ENCODE results near the gene LAGE3. TPM values are rescaled to one million over a fixed set of nuclear protein-coding genes. Genes with fewer than 3 reads are reported as not detected.

The LAGE3 gene
- total RNA-seq, 6 experiments from 2014 or later = 13.8 to 18.3 (median 17.4) TPM

DNA sequence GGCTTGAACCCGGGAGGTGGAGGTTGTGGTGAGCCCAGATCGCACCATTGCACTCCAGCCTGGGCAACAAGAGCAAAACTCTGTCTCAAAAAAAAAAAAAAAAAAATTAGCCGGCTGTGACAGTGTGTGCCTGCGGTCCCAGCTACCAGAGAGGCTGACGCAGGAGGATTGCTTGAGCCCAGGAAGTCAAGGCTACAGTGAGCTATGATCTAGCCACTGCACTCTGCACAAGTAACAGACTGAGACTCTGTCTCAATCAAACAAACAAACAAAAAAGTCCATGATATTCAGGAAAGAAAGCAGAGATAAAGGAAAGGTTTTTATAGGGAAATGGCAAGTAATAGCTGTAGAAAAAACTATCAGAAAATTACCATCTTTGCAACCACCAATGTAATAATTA lies 2.1 kb upstream of the LAGE3 start:
- Mint-ChIP-seq H3K4me3 (no peak overlapping the region), H3K27ac (no peak overlapping the region), H3K9me3 (no peaks in the 10 kb centered on the region), H3K27me3 (ENCODE audit: insufficient read depth) (no peaks in the 10 kb centered on the region; the same call in 1 of the 2 replicates), H3K36me3 (ENCODE audit: low read depth) (no peaks in the 10 kb centered on the region), H3K4me1 (ENCODE audit: low read depth) (0 out of 2 replicates have a peak, but pooled peaks cover 6% of the 10 kb centered on the region)
- no peak for DNase-seq
- TF ChIP-seq, protein P1, sequence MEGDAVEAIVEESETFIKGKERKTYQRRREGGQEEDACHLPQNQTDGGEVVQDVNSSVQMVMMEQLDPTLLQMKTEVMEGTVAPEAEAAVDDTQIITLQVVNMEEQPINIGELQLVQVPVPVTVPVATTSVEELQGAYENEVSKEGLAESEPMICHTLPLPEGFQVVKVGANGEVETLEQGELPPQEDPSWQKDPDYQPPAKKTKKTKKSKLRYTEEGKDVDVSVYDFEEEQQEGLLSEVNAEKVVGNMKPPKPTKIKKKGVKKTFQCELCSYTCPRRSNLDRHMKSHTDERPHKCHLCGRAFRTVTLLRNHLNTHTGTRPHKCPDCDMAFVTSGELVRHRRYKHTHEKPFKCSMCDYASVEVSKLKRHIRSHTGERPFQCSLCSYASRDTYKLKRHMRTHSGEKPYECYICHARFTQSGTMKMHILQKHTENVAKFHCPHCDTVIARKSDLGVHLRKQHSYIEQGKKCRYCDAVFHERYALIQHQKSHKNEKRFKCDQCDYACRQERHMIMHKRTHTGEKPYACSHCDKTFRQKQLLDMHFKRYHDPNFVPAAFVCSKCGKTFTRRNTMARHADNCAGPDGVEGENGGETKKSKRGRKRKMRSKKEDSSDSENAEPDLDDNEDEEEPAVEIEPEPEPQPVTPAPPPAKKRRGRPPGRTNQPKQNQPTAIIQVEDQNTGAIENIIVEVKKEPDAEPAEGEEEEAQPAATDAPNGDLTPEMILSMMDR (IDR thresholded peaks at IDR 0.05) = no peak

GRCh38 chrX:154477891-154478477 lies 1.1 kb downstream of the LAGE3 start:
- peak overlapping the region; percentile 84 for H3K4me3 Mint-ChIP-seq

GRCh38 chrX:154476821-154477220 lies 2.3 kb downstream of the LAGE3 start:
- no peak overlapping the region for H3K4me3 Mint-ChIP-seq
- no peaks in the 10 kb centered on the region for H3K4me1 Mint-ChIP-seq (ENCODE audit: low read depth)
- TF ChIP-seq, protein P1 (IDR thresholded peaks at IDR 0.05) = no peak
- no peak for DNase-seq
- H3K9me3 Mint-ChIP-seq = no peaks in the 10 kb centered on the region
- peaks cover 6% of the 10 kb centered on the region; the same call in 1 of the 2 replicates for H3K36me3 Mint-ChIP-seq (ENCODE audit: low read depth)
- H3K27ac Mint-ChIP-seq = peak overlapping the region; percentile 31; the same call in 1 of the 2 replicates
- H3K27me3 Mint-ChIP-seq (ENCODE audit: insufficient read depth) = peaks cover 2% of the 10 kb centered on the region

More at GRCh38 chrX:154477891-154478477, 1.1 kb downstream of the LAGE3 start:
- no peak for DNase-seq
- Mint-ChIP-seq H3K4me1 (ENCODE audit: low read depth) (no peaks in the 10 kb centered on the region), H3K27me3 (ENCODE audit: insufficient read depth) (peaks cover 2% of the 10 kb centered on the region), H3K9me3 (no peaks in the 10 kb centered on the region), H3K27ac (peak overlapping the region; percentile 45), H3K36me3 (ENCODE audit: low read depth) (peaks cover 6% of the 10 kb centered on the region; the same call in 1 of the 2 replicates)
- TF ChIP-seq, protein P1 (IDR thresholded peaks at IDR 0.05) = no peak

DNA sequence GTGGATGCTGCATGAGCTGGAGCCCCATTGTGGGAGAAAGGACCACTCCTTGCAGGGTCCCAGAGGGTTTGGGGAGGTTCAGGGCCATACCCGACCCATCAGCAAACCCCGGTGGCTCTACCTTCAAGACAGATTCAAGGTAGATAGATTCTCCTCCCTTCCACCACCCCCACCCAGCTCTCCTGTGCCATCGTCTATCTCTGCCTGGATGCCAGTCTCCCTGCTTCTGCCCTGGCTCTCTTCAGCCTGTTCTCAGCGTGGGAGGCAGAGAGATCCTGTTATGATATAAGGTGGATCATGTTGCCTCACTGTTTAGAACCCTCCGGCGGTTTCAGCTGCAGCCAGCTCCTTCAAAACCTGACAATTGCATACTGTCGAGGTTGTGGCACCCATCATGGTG lies 5.4 kb downstream of the LAGE3 start:
- TF ChIP-seq, protein P1 (IDR thresholded peaks at IDR 0.05) = no peak
- H3K4me3 Mint-ChIP-seq = no peak overlapping the region
- no peaks in the 10 kb centered on the region for H3K9me3 Mint-ChIP-seq
- no peaks in the 10 kb centered on the region for H3K4me1 Mint-ChIP-seq (ENCODE audit: low read depth)
- H3K27ac Mint-ChIP-seq = no peak overlapping the region
- DNase-seq = no peak
- H3K27me3 Mint-ChIP-seq (ENCODE audit: insufficient read depth) = peaks cover 2% of the 10 kb centered on the region
- peaks cover 6% of the 10 kb centered on the region; the same call in 1 of the 2 replicates for H3K36me3 Mint-ChIP-seq (ENCODE audit: low read depth)

DNA sequence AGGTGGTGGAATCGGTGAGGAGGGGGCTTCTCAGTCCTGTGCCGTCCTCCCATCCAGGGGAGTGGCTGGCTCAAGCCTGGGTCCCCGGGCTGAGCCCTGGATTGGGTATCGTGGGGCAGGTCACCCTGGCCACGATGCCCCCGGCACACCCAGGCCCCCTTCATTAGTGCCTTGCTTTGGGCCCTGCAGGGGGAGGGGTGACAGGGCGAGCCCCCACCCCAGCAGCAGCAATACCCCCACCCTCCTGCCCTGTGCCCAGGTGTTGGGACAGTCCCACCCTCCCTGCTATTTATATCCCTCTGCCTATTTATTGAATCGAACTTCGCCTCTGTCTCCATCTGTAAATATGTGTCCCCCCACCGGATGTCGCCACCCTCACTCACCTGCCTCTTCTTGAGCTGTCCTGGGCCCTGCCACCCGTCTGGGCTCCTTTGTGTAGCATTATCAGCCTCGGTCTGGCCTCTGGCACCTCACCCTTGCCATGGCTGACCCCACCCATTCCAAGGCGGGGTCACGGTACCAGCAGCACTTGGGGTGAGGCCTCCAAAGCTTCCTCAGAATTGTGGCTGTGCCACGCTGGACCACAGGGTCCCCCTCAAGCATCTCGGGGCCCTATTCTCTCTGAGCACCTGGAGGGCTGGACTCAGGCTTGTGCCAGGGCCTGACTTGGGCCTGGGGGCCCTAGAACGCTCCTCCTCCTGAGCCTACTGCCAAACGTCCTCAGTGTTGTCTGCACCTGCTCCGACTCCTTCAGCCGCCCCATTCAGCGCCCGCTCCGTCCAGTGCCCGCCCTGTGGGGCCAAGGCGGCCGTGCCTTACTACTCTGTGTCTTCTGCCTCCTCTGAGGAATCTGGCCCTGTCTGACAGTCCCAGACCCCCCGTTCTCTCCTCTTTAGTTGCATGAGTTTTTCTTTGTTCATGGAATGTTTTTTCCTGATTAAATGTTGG lies 6.1 kb downstream of the LAGE3 start:
- Mint-ChIP-seq H3K4me1 (ENCODE audit: low read depth) (no peaks in the 10 kb centered on the region), H3K27ac (peak overlapping the region; percentile 33; the same call in 1 of the 2 replicates), H3K4me3 (no peak overlapping the region), H3K27me3 (ENCODE audit: insufficient read depth) (peaks cover 2% of the 10 kb centered on the region), H3K9me3 (no peaks in the 10 kb centered on the region), H3K36me3 (ENCODE audit: low read depth) (peaks cover 6% of the 10 kb centered on the region; the same call in 1 of the 2 replicates)
- TF ChIP-seq, protein P1 (IDR thresholded peaks at IDR 0.05) = no peak
- DNase-seq = no peak
